NCI-H2107 (cell line): ENCODE measurements around the gene HNRNPDL.
"Not testable (repeated sequence)": the region's sequence is repeated elsewhere in the genome, so short reads cannot be mapped to it uniquely, and the experiment has no call there.

Source experiments
- DNase-seq: peaks from one replicate; lab custom pipeline; 2025; lab: John Stamatoyannopoulos, UW

The HNRNPDL gene

DNA sequence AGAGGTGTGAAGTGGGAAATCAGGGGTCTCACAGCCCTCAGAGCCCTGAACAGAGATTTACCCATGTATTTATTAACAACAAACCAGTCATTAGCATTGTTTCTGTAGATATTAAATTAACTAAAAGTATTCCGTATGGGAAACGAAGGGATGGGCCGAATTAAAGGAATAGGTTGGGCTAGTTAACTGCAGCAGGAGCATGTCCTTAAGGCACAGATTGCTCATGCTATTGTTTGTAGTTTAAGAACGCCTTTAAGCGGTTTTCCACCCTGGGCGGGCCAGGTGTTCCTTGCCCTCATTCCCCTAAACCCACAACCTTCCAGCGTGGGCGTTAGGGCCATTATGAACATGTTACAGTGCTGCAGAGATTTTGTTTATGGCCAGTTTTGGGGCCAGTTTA lies 44.0 kb downstream of the HNRNPDL start:
- DNase-seq = not testable (repeated sequence)

- DNase-seq = no peak
Measured at GRCh38 chr4:82382751-82383150, 47.5 kb downstream of the HNRNPDL start.

DNA sequence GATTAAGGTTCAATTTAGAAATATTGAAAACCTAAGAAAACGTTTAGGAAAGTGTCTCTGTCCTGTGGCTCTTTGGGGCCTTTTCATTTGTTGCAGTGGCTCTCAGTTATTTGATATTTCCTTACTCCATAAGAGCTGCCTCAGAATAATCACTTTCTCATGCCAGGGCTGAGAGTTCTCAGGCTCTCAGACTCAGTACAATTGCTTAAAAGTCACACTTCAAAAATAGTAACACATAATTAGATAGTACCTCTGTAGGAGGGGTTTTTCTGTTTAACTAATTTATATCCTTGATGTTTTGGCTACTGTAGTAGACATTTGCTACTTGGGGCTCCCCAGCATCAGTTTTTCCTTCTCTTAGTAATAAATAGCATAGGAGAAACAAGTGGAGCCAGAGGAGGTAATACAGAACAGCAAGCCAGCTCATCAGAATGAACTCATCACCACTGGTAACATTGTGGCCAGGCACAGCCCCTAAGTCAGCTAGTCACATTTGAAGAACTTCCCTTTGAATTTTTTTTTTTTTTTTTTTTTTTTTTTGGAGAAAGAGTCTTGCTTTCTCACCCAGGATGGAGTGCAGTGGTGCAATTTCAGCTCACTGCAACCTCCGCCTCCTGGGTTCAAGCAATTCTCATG lies 48.5 kb downstream of the HNRNPDL start:
- DNase-seq = no peak

DNA sequence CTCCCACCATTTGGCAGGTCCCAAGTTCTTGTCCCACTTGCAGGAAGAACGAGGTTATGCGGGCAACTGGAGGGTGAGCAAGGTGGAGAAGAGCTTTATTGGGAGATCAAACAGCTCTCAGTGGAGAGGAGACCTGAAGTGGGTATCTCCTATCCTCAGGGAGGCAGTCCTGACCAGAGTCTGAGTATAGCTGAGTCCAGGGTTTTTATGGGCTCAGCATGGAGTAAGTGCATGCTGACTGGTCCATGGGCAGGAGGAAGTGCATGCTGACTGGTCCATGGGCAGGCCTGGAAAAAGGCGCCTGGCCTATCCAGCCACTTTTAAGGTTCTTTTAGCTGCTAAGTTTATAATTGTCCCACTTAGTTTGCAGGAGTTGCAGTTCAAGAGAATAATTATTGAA lies 49.0 kb downstream of the HNRNPDL start:
- no peak for DNase-seq

DNA sequence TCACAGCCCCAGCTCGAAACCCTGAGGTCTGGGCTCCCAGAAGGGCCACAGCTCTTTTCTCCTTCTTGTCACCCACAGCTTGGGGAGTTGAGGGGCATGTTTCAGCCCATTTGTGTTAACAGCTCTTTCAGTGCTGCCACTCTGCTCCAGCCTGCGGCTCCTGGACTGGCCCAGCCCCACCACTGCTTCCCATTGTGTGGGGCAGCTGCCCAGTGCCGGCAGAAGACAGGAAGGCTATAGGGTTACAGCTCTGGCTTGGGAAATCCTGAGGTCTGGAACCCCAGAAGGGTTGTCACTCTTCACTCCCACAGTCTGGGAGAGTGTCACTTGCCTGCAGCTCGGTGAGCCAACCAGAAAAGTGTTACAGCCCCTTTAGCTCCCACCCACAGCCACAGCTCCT lies 49.4 kb downstream of the HNRNPDL start:
- DNase-seq = no peak

DNA sequence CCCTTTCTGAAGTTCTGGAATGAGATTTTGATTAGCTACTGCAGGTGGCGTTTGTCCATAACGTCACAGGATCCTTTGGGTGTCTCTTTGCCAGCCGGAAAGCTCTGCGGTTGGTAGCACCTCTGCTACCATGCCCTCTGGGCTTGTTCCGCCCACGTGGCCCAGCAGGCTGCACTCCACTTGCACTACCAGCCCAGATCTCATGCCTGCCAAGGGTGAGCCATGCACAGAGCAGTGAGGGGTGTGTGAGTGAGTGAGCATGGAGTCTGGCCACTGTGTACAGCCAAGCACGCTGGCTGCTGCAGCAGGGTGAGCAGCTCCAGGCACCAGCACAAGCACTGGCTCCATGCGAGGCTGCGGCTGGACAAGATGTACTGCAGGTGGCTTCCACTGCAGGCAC lies 49.9 kb downstream of the HNRNPDL start:
- no peak for DNase-seq

GRCh38 chr4:82376109-82376508 lies 54.2 kb downstream of the HNRNPDL start:
- no peak for DNase-seq

- DNase-seq = peak; percentile 94
Measured at GRCh38 chr4:82373816-82374625, 56.2 kb downstream of the HNRNPDL start, which contains the start of gene HNRNPD. TSS of gene HNRNPD (minus strand) at chr4:82373991. CDS start at chr4:82373678, 313 bp downstream.

- no peak for DNase-seq
Measured at GRCh38 chr4:82373486-82373815, 56.8 kb downstream of the HNRNPDL start.
